GM23248 (cell line): Measurements from ENCODE around the gene SUMF1. TPM values are rescaled to one million over a fixed set of nuclear protein-coding genes. Genes with fewer than 3 reads are reported as not detected.

Experiments used
- DNase-seq: peaks from one replicate; pipeline ENCODE4 v3.0.0-alpha.2; 2015
- H2AFZ ChIP-seq: fragments of 200-600 bp; sonication (generic); 2 replicates; pipeline ENCODE4 v1.6.1; 2016; ENCODE audit warnings: antibody characterized with exemption
- H3F3A ChIP-seq: fragments of 200-600 bp; sonication (generic); 2 replicates; pipeline ENCODE4 v1.6.1; 2016; ENCODE audit warnings: mild to moderate bottlenecking, antibody characterized with exemption, mixed run types; ENCODE audit not compliant: insufficient read depth
- H3K27ac ChIP-seq: fragments of 200-600 bp; sonication (generic); 2 replicates; pipeline ENCODE4 v1.5.1; 2016; ENCODE audit warnings: mild to moderate bottlenecking
- H3K27me3 ChIP-seq: fragments of 200-600 bp; sonication (generic); replicated peaks from 2 replicates; pipeline ENCODE4 v1.6.1; 2016; ENCODE audit warnings: mild to moderate bottlenecking; ENCODE audit not compliant: insufficient read depth
- H3K36me3 ChIP-seq: fragments of 200-600 bp; sonication (generic); 2 replicates; pipeline ENCODE4 v1.6.1; 2016; ENCODE audit warnings: low read depth, mild to moderate bottlenecking
- H3K4me1 ChIP-seq: fragments of 200-600 bp; sonication (generic); 2 replicates; pipeline ENCODE4 v1.6.1; 2016; ENCODE audit warnings: mild to moderate bottlenecking; ENCODE audit not compliant: insufficient read depth
- H3K4me2 ChIP-seq: fragments of 200-600 bp; sonication (generic); one replicate; pipeline ENCODE4 v1.6.1; 2016; ENCODE audit warnings: mild to moderate bottlenecking; ENCODE audit not compliant: unreplicated experiment
- H3K4me3 ChIP-seq: fragments of 200-600 bp; sonication (generic); 2 replicates; pipeline ENCODE4 v1.5.1; 2016; ENCODE audit warnings: mild to moderate bottlenecking
- H3K79me2 ChIP-seq: fragments of 200-600 bp; sonication (generic); 2 replicates; pipeline ENCODE4 v1.6.1; 2016; ENCODE audit warnings: mild to moderate bottlenecking; ENCODE audit not compliant: insufficient read depth
- H3K9ac ChIP-seq: fragments of 200-600 bp; sonication (generic); 2 replicates; pipeline ENCODE4 v1.6.1; 2016; ENCODE audit warnings: mild to moderate bottlenecking
- H3K9me2 ChIP-seq: fragments of 200-600 bp; sonication (generic); 2 replicates; pipeline ENCODE4 v1.6.1; 2016; ENCODE audit warnings: mixed run types, mild to moderate bottlenecking, moderate library complexity; ENCODE audit not compliant: insufficient read depth
- H3K9me3 ChIP-seq: fragments of 200-600 bp; sonication (generic); one replicate; pipeline ENCODE4 v1.6.1; 2017; ENCODE audit warnings: low read depth
- H4K20me1 ChIP-seq: fragments of 200-600 bp; sonication (generic); 2 replicates; pipeline ENCODE4 v1.6.0; 2016; ENCODE audit not compliant: insufficient read depth
- EZH2 ChIP-seq: fragments of 200-600 bp; sonication (generic); IDR thresholded peaks from 2 replicates; pipeline ENCODE4 v1.6.1; 2018; ENCODE audit warnings: antibody characterized with exemption, mild to moderate bottlenecking; ENCODE audit not compliant: insufficient read depth, poor library complexity, severe bottlenecking
- EZH2phosphoT487 ChIP-seq: fragments of 200-600 bp; sonication (generic); IDR thresholded peaks from 2 replicates; pipeline ENCODE4 v1.6.1; 2018; ENCODE audit warnings: antibody characterized with exemption, moderate library complexity, mild to moderate bottlenecking, low read depth; ENCODE audit not compliant: insufficient read depth
- WGBS, 2 experiments: methylation state at CpG; one replicate each; pipeline ENCODE4 v1.1.6; 2015 to 2017; ENCODE audit warnings: low lambda C conversion rate in 2 of 2, low coverage in 1 of 2; ENCODE audit errors: missing lambda C conversion rate in 2 of 2; 5-methylcytosine and 5-hydroxymethylcytosine counted together
- in situ Hi-C: fragments of 300-500 bp; cut with MboI; formaldehyde crosslinking; loops from 2 replicates; pipeline ENCODE4 v1.15.0; 2020
- polyA plus RNA-seq: library from polyadenylated mRNA; unstranded; fragments of >200 nt; fragmentation: Nextera tagmentation; extraction: Ambion mirVana; gene quantifications from 2 replicates; pipeline ENCODE4 v1.2.1, GENCODE V29; 2016
- total RNA-seq: library from RNA; depleted of rRNA; stranded (reverse); fragments of >200 nt; shearing (Covaris generic); gene quantifications from 2 replicates; pipeline ENCODE4 v1.2.3, GENCODE V29; 2014

SUMF1 gene
- total and polyA plus RNA-seq, 2 experiments from 2014 or later: 55.3 to 88.1 TPM

GRCh38 chr3:4504340-4505261, 37.5 kb upstream of the SUMF1 start:
- no peaks in the 10 kb centered on the region for H3K9me3 ChIP-seq
- no peaks in the 10 kb centered on the region for H3K36me3 ChIP-seq
- H3K9me2 ChIP-seq: no peaks in the 10 kb centered on the region
- H3K27me3 ChIP-seq: no peaks in the 10 kb centered on the region
- H3K79me2 ChIP-seq: no peaks in the 10 kb centered on the region
- no peaks in the 10 kb centered on the region for H3K4me1 ChIP-seq
- H3K4me3 ChIP-seq: no peak overlapping the region
- H4K20me1 ChIP-seq: no peaks in the 10 kb centered on the region
- peak; percentile 7 for DNase-seq
- no peak overlapping the region for H3K27ac ChIP-seq
- TF ChIP-seq EZH2: no peak
- TF ChIP-seq EZH2phosphoT487: no peak
- peak overlapping the region; percentile 60; the same call in 1 of the 2 replicates for H2AFZ ChIP-seq
- no peaks in the 10 kb centered on the region for H3F3A ChIP-seq
- 52 to 55% methylated on average over 14 of the region's 14 CpGs for WGBS, 2 experiments
- H3K9ac ChIP-seq: no peak overlapping the region
- in situ Hi-C loops: no loop called here
- H3K4me2 ChIP-seq: no peak overlapping the region

GRCh38 chr3:4503050-4503449, 36.0 kb upstream of the SUMF1 start:
- H3K79me2 ChIP-seq: no peaks in the 10 kb centered on the region
- H4K20me1 ChIP-seq: no peaks in the 10 kb centered on the region
- no peak overlapping the region for H3K4me2 ChIP-seq
- in situ Hi-C loops: no loop called here
- H3K9me3 ChIP-seq: no peaks in the 10 kb centered on the region
- no peak overlapping the region for H2AFZ ChIP-seq
- no peak overlapping the region for H3K4me3 ChIP-seq
- H3K9ac ChIP-seq: no peak overlapping the region
- H3K9me2 ChIP-seq: no peaks in the 10 kb centered on the region
- no peaks in the 10 kb centered on the region for H3F3A ChIP-seq
- H3K27me3 ChIP-seq: no peaks in the 10 kb centered on the region
- no peaks in the 10 kb centered on the region for H3K36me3 ChIP-seq
- WGBS, 2 experiments: 77 to 81% methylated on average over 5 of the region's 5 CpGs
- TF ChIP-seq EZH2phosphoT487: no peak
- TF ChIP-seq EZH2: no peak
- no peak for DNase-seq
- no peaks in the 10 kb centered on the region for H3K4me1 ChIP-seq
- no peak overlapping the region for H3K27ac ChIP-seq

- Histone ChIP-seq H3F3A (no peaks in the 10 kb centered on the region), H3K9me3 (no peaks in the 10 kb centered on the region), H3K9ac (no peak overlapping the region), H3K4me2 (no peak overlapping the region), H4K20me1 (no peaks in the 10 kb centered on the region), H2AFZ (no peak overlapping the region), H3K27ac (no peak overlapping the region), H3K9me2 (no peaks in the 10 kb centered on the region), H3K79me2 (no peaks in the 10 kb centered on the region), H3K4me1 (no peaks in the 10 kb centered on the region), H3K27me3 (no peaks in the 10 kb centered on the region), H3K4me3 (no peak overlapping the region), H3K36me3 (no peaks in the 10 kb centered on the region)
- TF ChIP-seq EZH2: no peak
- 86% methylated on average over 9 of the region's 9 CpGs for WGBS, 2 experiments
- in situ Hi-C loops: no loop called here
- no peak for DNase-seq
Observed at GRCh38 chr3:4501927-4502326, 34.9 kb upstream of the SUMF1 start.

- in situ Hi-C loops: no loop called here
- WGBS, 2 experiments: 69 to 74% methylated on average over 3 of the region's 3 CpGs
- H3K27me3 ChIP-seq: no peaks in the 10 kb centered on the region
- no peak for DNase-seq
- TF ChIP-seq EZH2phosphoT487: no peak
- TF ChIP-seq EZH2: no peak
- H3F3A ChIP-seq: no peaks in the 10 kb centered on the region
- no peaks in the 10 kb centered on the region for H4K20me1 ChIP-seq
- no peak overlapping the region for H3K4me2 ChIP-seq
- H3K4me3 ChIP-seq: no peak overlapping the region
- H3K79me2 ChIP-seq: no peaks in the 10 kb centered on the region
- no peaks in the 10 kb centered on the region for H3K36me3 ChIP-seq
- H3K27ac ChIP-seq: no peak overlapping the region
- no peak overlapping the region for H3K9ac ChIP-seq
- H3K9me3 ChIP-seq: no peaks in the 10 kb centered on the region
- no peak overlapping the region for H2AFZ ChIP-seq
- no peaks in the 10 kb centered on the region for H3K9me2 ChIP-seq
- H3K4me1 ChIP-seq: no peaks in the 10 kb centered on the region
Observed at GRCh38 chr3:4501437-4501836, 34.4 kb upstream of the SUMF1 start.
